HEK293T (cell line): ENCODE data around the gene WNT3A.

Source experiments
- BHLHE40 ChIP-seq: fragments of 450-650 bp; IDR thresholded peaks from 2 replicates; pipeline ENCODE4 v1.6.1; 2016; ENCODE audit warnings: mild to moderate bottlenecking, moderate library complexity, borderline replicate concordance
- CTBP1 ChIP-seq: fragments of 450-650 bp; IDR thresholded peaks from 2 replicates; pipeline ENCODE4 v1.6.1; 2016; ENCODE audit warnings: borderline replicate concordance
- ELF4 ChIP-seq: fragments of 450-650 bp; IDR thresholded peaks from 2 replicates; pipeline ENCODE4 v1.6.1; 2017; ENCODE audit warnings: antibody characterized with exemption
- FOXA1 ChIP-seq: fragments of 450-650 bp; IDR thresholded peaks from 2 replicates; pipeline ENCODE4 v1.6.1; 2016; ENCODE audit warnings: mild to moderate bottlenecking
- FOXM1 ChIP-seq: fragments of 450-650 bp; IDR thresholded peaks from 2 replicates; pipeline ENCODE4 v1.6.1; 2017; ENCODE audit warnings: mild to moderate bottlenecking, borderline replicate concordance
- LEF1 ChIP-seq: fragments of 450-650 bp; IDR thresholded peaks from 2 replicates; pipeline ENCODE4 v1.6.1; 2017; ENCODE audit warnings: mild to moderate bottlenecking, borderline replicate concordance
- NFRKB ChIP-seq: fragments of 450-650 bp; IDR thresholded peaks from 2 replicates; pipeline ENCODE4 v1.6.1; 2016; ENCODE audit warnings: mild to moderate bottlenecking, moderate library complexity
- SP1 ChIP-seq: fragments of 450-650 bp; IDR thresholded peaks from 2 replicates; pipeline ENCODE4 v1.6.1; 2017
- SUZ12 ChIP-seq: fragments of 450-650 bp; IDR thresholded peaks from 2 replicates; pipeline ENCODE4 v1.6.1; 2016; ENCODE audit warnings: mild to moderate bottlenecking
- TF ChIP-seq, protein P1 (sequence below): fragments of 450-650 bp; IDR thresholded peaks from 2 replicates; pipeline ENCODE4 v1.6.1; 2016

DNA sequence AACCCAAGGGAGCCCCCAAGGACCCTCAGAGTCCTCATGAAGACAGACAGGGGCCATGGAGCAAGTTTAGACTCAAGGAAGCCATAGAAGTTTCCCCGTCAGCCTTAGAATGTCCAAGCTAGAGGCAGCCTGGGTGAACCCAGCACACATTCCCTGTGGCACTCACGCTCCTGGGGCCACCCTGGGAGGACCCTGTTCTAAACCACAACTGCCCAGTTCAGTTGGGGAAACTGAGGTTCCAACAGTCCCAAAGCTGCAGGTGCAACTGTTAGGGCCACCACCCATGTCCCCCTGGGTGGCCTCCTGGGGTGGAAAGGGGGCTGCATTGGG is 9.3 kb downstream of the WNT3A start:
- no peak for TF ChIP-seq BHLHE40
- no peak for TF ChIP-seq FOXM1
- TF ChIP-seq LEF1 = no peak
- TF ChIP-seq, protein P1, sequence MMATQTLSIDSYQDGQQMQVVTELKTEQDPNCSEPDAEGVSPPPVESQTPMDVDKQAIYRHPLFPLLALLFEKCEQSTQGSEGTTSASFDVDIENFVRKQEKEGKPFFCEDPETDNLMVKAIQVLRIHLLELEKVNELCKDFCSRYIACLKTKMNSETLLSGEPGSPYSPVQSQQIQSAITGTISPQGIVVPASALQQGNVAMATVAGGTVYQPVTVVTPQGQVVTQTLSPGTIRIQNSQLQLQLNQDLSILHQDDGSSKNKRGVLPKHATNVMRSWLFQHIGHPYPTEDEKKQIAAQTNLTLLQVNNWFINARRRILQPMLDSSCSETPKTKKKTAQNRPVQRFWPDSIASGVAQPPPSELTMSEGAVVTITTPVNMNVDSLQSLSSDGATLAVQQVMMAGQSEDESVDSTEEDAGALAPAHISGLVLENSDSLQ = no peak
- TF ChIP-seq ELF4 = no peak
- TF ChIP-seq CTBP1 = no peak
- TF ChIP-seq FOXA1 = no peak
- TF ChIP-seq NFRKB = no peak
- no peak for TF ChIP-seq SUZ12
- TF ChIP-seq SP1 = no peak
